ENCODE measurements around the gene CDH4.

Gene CDH4

GRCh38 chr20:61541537-61541936 is 289.5 kb downstream of the CDH4 start:
- no peak for FAIRE-seq

GRCh38 chr20:61543086-61543485 is 291.0 kb downstream of the CDH4 start:
- no peak for FAIRE-seq

- no peak for FAIRE-seq
Observed at GRCh38 chr20:61543931-61544745, 292.1 kb downstream of the CDH4 start.

- no peak for FAIRE-seq
Observed at GRCh38 chr20:61544910-61545889, 293.1 kb downstream of the CDH4 start.

- no peak for FAIRE-seq
Observed at GRCh38 chr20:61546641-61547040, 294.6 kb downstream of the CDH4 start.

GRCh38 chr20:61548069-61548468 is 296.0 kb downstream of the CDH4 start:
- FAIRE-seq, result no peak

- no peak for FAIRE-seq
Observed at GRCh38 chr20:61549865-61550264, 297.8 kb downstream of the CDH4 start.

- no peak for FAIRE-seq
Observed at GRCh38 chr20:61551401-61551800, 299.3 kb downstream of the CDH4 start.

- FAIRE-seq, result no peak
Observed at GRCh38 chr20:61554617-61555016, 302.6 kb downstream of the CDH4 start.

GRCh38 chr20:61555566-61555965 is 303.5 kb downstream of the CDH4 start:
- no peak for FAIRE-seq

GRCh38 chr20:61556111-61556510 is 304.1 kb downstream of the CDH4 start:
- no peak for FAIRE-seq

- no peak for FAIRE-seq
Observed at GRCh38 chr20:61556673-61557072, 304.6 kb downstream of the CDH4 start.

- no peak for FAIRE-seq
Observed at GRCh38 chr20:61557621-61558020, 305.6 kb downstream of the CDH4 start.

- FAIRE-seq, result no peak
Observed at GRCh38 chr20:61558726-61559125, 306.7 kb downstream of the CDH4 start.

GRCh38 chr20:61559706-61560315 is 307.8 kb downstream of the CDH4 start:
- no peak for FAIRE-seq

GRCh38 chr20:61560361-61560853 is 308.3 kb downstream of the CDH4 start:
- FAIRE-seq, result no peak

GRCh38 chr20:61561111-61561830 is 309.2 kb downstream of the CDH4 start:
- FAIRE-seq, result no peak

- FAIRE-seq, result no peak
Observed at GRCh38 chr20:61562491-61562890, 310.4 kb downstream of the CDH4 start.

GRCh38 chr20:61562897-61563504 is 310.9 kb downstream of the CDH4 start:
- no peak for FAIRE-seq

GRCh38 chr20:61564628-61565027 is 312.6 kb downstream of the CDH4 start:
- FAIRE-seq, result no peak

GRCh38 chr20:61565791-61566190 is 313.7 kb downstream of the CDH4 start:
- FAIRE-seq, result no peak

GRCh38 chr20:61566691-61567090 is 314.6 kb downstream of the CDH4 start:
- FAIRE-seq, result no peak
